ENCODE data around the gene DSCAML1.

DSCAML1 gene

DNA sequence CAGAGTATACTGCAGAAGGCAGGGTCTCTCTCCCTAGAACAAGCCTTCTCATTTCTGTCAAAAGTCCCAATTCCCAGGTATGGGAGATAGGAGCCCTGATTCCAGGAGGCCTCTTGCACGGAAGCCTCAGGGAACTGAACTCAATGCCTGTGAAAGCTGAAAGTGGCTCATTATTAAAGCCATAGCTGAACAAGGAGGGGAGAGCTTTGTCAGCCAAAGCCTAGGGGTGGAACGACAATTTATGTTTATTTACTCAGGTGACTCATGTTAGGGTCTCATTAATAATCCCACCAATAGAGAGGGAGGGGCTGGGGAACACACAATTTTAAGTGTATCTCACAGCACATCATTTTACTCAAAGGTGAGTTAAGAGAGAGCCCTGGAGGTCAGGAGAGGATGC lies 44.9 kb downstream of the DSCAML1 start:
- in situ Hi-C loops (cut with MboI; ENCODE audit: low pct_unique_long_range_greater_than_20kb, low sequenced_read_pairs, unreplicated experiment), result no loop called here
- no peak for DNase-seq (ENCODE audit: low spot score)
- TF ChIP-seq, protein P1, sequence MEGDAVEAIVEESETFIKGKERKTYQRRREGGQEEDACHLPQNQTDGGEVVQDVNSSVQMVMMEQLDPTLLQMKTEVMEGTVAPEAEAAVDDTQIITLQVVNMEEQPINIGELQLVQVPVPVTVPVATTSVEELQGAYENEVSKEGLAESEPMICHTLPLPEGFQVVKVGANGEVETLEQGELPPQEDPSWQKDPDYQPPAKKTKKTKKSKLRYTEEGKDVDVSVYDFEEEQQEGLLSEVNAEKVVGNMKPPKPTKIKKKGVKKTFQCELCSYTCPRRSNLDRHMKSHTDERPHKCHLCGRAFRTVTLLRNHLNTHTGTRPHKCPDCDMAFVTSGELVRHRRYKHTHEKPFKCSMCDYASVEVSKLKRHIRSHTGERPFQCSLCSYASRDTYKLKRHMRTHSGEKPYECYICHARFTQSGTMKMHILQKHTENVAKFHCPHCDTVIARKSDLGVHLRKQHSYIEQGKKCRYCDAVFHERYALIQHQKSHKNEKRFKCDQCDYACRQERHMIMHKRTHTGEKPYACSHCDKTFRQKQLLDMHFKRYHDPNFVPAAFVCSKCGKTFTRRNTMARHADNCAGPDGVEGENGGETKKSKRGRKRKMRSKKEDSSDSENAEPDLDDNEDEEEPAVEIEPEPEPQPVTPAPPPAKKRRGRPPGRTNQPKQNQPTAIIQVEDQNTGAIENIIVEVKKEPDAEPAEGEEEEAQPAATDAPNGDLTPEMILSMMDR (IDR thresholded peaks at IDR 0.05; ENCODE audit: extremely low read depth, insufficient read depth, missing control alignments), result no peak

DNA sequence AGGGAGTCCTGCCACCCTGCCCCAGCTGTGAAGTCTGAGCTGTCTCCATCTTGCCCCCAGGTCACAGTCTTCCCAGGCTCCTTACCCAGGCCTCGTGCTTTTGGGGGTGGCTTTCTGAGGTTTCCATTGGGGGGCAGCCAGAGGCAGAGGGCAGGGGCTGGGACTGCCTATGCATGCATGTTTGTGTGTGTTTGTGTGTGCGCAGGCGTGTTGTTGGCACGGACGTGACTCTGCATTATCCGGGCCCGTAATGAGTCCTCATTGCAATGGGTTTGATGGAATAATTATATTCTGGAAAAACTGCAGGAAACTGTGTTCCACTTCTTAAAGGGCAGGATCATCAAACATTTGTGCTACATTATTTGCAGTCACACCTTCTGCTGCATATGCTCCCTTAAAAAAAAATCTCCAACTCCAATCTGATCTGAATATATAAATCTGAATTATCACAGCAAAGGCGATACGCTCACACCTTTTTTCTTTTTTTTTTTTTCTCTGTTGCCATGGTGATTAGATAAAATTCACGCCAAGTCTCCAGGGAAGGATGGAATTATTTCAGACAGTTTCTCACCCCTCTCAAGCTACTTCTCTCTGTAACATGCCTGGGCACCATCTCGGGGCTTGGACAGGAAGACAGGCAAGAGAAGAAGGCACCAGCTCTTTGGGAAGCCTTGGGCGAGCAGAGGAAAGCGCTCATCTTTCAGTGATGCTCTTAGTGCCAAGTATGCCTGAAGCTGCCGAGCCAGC lies 45.9 kb downstream of the DSCAML1 start:
- in situ Hi-C loops (cut with MboI; ENCODE audit: low pct_unique_long_range_greater_than_20kb, low sequenced_read_pairs, unreplicated experiment), result no loop called here
- no peak for DNase-seq (ENCODE audit: low spot score)
- TF ChIP-seq, protein P1 (IDR thresholded peaks at IDR 0.05; ENCODE audit: extremely low read depth, insufficient read depth, missing control alignments), result no peak

DNA sequence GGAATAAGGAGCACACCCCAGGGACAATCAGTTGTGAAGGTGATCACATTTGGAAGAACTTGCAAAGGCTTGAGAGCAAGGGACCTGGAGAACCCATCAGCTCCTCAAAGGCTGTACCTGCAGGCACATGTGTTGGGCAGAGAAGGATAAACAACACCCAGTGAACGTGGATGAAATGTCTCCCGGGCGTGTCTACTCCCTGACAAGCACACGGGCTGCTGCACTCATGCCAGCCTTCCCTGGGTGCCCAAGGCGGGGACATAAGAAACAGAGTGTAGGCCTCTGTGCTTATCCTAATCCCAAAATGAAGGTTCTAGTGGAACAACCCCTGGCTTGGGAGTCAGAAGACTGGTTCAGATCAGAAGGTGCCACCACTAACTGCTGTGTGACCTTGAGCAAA lies 46.7 kb downstream of the DSCAML1 start:
- DNase-seq (ENCODE audit: low spot score), result no peak

DNA sequence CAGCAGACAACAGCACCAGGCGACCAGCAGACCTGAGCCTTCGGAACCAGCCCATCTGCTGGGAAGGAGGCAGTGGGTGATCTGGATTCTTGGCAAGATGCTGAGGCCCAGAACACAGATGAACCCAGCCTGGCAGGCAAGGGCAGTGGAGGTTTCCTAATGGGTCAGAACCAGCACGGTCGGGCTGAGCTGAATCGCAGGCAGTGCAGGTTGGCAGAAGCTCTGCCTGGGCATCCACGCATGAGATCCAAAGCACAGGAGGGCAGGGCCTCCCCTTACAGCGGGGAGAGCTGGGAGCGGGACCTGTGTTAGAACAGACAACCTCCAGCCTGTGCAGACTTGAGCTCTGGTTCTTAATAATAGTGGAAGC lies 47.5 kb downstream of the DSCAML1 start:
- in situ Hi-C loops (cut with MboI; ENCODE audit: low pct_unique_long_range_greater_than_20kb, low sequenced_read_pairs, unreplicated experiment), result no loop called here
- no peak for DNase-seq (ENCODE audit: low spot score)
- TF ChIP-seq, protein P1 (IDR thresholded peaks at IDR 0.05; ENCODE audit: extremely low read depth, insufficient read depth, missing control alignments), result no peak

More for the DNA sequence above, 46.7 kb downstream of the DSCAML1 start:
- in situ Hi-C loops (cut with MboI; ENCODE audit: low pct_unique_long_range_greater_than_20kb, low sequenced_read_pairs, unreplicated experiment), result no loop called here
- TF ChIP-seq, protein P1 (IDR thresholded peaks at IDR 0.05; ENCODE audit: extremely low read depth, insufficient read depth, missing control alignments), result no peak

DNA sequence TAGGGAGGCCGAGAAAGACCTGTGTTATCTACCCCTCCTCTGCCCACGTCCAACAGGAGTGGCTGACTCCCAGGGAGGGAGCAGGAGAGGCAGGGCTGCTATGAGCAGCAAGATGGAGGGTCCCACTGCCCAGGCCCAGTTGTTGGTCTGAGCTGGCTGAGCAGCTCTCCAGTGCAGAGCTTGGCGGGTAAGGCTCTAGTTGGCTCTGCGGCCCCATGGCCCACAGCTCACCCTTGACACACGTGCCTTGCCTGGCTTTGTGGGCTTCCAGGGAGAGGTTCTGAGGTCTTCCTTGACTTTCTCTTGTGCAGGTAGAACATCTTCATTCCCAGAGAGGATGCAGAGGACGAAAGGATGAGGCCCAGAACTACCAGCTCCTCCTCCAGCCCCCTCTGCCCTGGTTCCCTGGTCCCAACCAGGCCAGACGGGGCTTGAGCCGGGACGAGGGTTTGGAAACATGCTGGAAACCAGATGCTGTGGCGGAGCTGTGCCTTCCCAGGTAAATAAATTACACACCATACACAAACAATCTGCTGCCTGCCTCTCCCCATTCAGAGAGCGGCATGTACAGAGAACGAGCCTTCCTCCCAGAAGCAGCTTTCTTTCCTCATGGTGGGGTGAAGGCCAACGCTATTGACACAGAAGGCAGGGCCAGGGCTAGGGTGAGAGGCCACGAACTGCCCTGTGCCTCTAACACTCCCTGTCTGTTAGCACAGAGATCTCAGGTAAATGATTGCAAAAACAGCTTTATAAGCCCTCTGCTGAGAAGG lies 48.1 kb downstream of the DSCAML1 start:
- in situ Hi-C loops (cut with MboI; ENCODE audit: low pct_unique_long_range_greater_than_20kb, low sequenced_read_pairs, unreplicated experiment), result no loop called here
- DNase-seq (ENCODE audit: low spot score), result no peak

DNA sequence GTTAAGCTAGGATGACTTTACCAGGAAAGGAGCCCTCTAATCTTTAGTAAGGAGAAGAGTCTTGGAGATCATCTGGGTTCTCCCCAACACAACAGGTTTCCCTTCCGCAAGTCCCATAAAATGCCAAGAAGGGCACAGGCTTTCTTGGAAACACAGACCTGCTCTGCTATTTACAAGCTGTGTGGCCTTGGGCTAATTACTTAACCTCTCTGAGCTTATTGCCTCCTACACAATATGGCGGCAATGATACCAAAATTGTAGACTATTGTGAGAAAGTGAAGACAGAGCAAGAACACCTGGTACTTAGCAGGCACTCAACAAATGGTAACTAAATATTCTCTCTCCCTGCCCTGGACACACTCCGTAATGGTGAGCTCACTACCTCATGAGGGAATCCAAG lies 49.1 kb downstream of the DSCAML1 start:
- in situ Hi-C loops (cut with MboI; ENCODE audit: low pct_unique_long_range_greater_than_20kb, low sequenced_read_pairs, unreplicated experiment), result no loop called here
- TF ChIP-seq, protein P1 (IDR thresholded peaks at IDR 0.05; ENCODE audit: extremely low read depth, insufficient read depth, missing control alignments), result no peak
- no peak for DNase-seq (ENCODE audit: low spot score)

More for the DNA sequence above, 48.1 kb downstream of the DSCAML1 start:
- TF ChIP-seq, protein P1 (IDR thresholded peaks at IDR 0.05; ENCODE audit: extremely low read depth, insufficient read depth, missing control alignments), result no peak
